Measurements from ENCODE around the gene RERE. TPM values are rescaled to one million over a fixed set of nuclear protein-coding genes. Genes with fewer than 3 reads are reported as not detected.

RERE gene
- total RNA-seq, 1 donor from 2014 or later = 76.0 TPM

DNA sequence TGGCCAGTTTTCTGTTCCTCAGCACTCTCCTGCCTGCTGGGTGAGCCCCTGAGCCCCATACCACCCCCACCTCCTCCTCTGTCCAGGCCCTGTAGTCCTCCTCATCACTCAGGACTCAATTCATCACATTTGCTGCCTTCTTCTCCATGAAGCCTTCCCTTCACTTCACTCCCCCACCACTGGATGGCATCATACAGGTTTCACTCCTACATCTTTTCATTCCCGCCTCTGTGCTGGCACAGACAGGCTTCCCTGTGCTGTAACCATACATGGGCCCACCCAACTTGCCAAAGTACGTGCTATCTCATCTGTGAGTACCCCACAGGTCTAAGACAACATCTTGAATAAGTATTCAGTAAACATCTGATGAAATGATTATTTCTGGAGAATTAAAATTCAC lies 442.6 kb downstream of the RERE start:
- intact Hi-C loops (cut with micrococcal nuclease) = no loop called here

DNA sequence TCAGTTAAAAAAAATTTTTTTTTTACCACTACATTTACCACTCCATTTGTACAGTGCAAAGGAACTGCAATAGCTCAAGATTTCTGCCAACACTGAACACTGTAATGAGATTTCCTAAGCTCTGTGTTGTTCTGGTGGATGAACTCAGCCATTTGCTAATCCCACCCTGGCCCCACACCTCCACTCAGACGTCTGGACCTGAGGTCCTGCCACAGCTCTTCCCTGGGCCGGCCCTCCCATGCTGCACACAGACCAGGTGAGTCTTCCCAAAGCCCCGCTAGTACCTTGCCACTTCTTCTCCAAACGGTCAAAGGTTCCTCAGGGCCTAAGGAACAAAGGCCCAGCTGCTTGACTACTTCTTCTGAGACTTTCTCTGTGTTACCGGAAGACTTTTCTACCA lies 443.1 kb downstream of the RERE start:
- intact Hi-C loops (cut with micrococcal nuclease) = no loop called here

DNA sequence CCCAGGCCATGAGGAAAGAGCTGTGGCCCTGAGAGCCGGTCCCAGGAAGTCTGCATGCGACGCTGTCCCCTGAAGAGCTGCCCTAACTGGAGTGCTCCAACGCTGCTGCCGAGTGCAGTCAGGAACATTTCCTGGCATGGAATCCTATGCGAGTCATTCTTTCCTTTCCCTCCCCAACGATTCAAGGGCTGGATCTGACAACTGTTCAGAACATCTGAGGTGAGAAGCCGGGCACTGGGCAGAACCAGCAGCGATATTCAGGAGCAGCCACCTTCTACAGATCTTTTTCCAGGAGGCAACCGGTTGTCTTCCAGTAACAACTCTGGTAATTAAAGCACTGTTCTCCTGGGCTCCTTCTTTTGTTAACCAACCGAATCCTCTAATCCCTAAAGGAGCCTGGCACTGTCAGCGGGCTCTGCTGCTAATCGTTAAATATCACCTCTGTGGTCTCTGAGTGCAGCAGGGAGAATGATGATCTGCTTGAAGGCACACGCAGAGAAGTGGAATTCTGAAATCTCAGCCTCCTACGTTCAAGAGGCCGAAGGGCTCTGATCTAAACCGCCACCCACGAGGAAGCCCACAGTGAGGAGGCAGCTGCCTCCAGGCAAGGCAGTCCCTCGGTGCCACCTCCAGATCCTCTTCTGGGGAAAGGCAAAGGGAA lies 443.7 kb downstream of the RERE start:
- intact Hi-C loops (cut with micrococcal nuclease) = no loop called here

DNA sequence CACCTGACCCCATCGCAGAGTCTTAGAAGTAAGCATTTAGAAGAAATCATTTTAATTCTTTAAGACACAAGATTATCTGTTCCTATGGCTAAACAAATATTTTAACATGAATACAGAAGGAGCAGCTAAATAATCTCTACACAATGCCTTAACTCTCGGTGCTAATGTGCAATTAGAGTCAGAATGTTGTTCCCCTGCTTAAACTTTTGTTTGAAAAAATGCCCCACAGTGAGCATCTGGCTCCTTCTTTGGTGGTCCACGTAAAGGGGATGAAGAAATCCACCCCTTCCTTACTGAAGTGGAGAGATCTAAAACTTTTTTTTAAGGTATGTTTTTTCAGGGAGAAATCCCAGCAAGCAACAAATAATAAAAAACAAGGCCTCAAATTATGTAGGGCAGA lies 444.3 kb downstream of the RERE start:
- intact Hi-C loops (cut with micrococcal nuclease) = no loop called here

DNA sequence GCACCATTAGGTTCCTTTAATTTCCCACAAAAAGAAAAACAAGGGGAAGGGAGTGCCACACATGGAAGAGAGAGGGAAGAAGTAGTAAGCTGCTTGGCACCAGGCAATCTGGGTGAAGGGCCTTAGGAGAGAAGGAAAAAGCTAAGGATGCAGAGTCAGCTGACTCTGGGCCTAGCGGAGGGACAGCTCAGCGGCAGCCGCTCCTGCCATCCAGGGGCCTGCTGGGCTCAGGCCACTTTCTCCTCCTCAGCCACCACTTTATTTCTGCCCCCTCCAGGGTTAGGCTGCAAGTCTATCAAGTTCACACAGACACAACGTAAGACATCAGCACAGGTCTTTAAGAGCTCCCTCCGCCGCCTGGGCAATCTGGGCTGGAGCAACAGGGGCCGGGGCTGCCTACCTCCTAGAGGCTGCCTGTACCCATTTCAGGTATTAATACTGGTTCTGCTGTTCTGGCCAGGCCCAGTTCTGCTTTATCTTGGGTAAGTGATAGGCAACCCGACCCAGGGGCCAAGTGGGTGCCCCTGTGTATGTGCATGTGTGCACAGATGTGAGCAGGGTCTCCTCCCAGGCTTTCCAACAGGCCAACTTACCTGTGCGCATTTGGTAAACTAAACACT lies 446.0 kb downstream of the RERE start:
- intact Hi-C loops (cut with micrococcal nuclease) = no loop called here

- intact Hi-C loops (cut with micrococcal nuclease) = no loop called here
Measured at GRCh38 chr1:8370905-8371315, 446.5 kb downstream of the RERE start.

DNA sequence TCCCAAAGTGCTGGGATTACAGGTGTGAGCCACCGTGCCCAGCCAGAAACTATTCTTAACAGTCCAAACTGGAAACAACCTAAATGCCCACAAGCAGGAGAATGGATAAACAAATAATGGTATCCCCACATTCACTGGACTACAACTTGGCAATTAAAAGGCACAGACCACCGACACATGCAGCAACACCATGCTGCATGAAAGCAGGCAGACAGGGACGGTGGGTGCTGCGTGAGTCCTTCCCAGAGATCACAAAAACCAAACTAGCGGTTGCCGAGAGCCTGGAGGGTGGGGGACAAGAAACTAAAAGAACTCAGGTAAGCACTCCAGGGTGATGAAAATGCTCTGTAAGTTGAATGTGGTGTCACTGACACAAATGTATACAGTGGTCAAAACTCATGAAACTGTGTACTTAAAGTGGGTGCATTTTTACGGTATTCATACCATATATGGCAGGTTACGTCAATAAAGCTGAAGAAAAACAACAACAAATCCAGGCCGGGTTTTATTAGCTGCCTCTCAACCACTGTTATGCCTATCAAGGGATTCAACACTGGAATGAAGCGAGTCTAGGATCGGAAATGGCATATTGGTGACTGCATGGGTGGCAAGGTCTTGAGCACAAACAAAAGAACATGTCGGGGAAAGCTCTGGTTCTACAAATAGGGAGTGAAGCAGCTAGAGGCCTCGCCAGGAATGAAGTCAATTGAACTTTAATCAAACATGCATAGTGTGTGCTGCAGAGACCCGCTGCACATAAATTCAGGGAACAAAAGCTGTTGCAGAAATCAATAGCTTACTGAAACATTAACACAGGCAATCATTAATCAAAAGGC lies 447.2 kb downstream of the RERE start:
- intact Hi-C loops (cut with micrococcal nuclease) = no loop called here

- intact Hi-C loops (cut with micrococcal nuclease) = no loop called here
Measured at GRCh38 chr1:8368956-8369639, 448.3 kb downstream of the RERE start.

DNA sequence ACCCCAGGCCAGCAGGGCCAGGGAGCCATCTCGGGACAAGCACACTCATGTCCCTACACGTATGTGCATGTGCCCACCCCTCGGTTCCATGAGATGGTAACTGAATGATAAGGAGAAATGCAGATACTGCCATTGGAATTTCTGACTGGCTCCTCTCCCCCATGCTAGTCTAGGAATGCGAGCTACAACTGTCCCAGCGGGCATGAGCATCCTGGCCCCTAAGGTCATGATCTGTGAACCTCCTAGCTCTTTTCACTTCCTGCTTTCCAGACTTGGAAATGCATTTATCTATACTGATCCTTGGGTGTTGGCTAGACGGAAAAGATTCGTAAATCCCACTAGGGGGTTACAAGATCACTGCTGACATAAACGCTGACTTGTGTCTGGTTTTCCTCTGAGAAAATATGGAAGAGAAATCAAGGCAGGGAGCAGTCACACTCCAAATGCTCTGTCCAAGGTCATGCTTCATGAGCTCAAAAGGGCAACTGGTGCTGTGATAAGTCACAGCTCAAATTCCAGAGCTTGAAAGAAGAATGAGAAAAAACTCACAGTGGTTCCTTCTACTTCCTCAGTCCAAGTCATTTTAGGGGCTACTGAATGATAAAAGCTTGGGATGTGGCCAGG lies 449.8 kb downstream of the RERE start:
- intact Hi-C loops (cut with micrococcal nuclease) = no loop called here

GRCh38 chr1:8365661-8366362 lies 451.6 kb downstream of the RERE start:
- intact Hi-C loops (cut with micrococcal nuclease) = no loop called here

DNA sequence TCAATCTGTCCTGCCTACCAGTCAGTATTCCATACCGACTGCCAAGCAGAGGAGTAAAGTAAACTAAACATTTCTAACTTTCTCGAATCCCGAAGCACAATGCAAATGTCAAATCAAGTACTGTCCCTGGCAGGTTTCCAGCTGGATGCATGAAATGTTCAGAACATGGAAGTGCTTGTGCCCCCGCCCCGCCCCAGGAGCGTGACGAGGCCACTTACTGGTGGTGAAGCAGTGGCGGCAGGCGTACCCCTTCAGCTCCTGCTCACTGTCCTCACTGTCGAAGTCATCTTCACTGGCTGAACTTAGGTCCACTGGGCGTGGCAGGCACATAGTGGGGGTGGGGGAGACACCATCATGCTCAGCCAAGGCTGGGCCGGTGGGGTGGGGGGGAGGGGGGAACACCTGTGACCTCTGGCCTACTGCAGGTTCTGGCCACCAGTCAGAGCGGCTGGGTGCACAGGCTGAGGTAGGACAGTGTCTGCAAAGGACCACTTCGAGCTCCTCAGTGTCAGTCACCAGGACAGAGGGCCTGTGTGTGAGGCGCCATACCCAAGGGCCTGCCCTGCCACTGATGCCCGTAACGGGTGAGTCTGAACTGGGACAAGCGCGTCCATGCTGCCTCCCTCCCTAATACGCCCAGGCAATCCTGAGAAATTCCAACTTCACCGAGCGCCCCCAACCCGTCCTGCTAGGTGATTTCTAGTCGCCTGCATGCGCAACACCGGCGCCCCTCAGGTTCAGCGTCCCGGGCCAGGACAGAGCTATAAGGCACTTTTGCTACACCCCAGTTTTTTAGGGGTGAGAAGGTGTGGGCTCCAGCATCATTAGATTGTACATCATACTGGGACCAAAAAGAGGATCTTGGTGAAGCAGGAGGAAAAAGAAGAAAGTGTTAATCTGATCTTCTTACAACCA lies 452.7 kb downstream of the RERE start:
- intact Hi-C loops (cut with micrococcal nuclease) = no loop called here

DNA sequence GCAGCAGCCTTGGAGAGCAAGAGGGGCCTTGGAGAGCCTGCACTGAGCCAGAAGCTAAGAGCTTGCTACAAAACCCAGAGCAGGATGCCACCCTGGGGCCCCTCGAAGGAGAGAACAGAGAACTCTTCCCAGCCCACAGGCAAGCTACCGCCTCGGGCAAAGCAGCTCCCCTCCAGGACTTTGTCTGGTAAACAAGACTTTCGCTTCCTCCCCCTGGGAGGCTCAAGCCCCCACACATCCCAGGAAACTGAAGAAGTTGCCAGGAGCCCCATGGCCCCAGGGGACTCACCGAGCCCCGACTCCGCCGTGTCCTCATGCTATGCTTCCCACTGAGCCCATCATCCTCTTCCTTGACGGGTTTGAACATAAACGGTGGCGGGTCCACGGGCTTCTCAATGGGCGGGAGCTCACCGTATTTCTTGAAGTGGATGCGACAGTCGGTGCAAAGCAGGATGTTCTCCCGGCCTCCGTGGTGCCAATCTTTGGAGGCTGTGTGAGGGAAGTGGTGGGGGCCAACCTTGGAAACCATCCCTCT lies 453.6 kb downstream of the RERE start:
- intact Hi-C loops (cut with micrococcal nuclease) = no loop called here

GRCh38 chr1:8363186-8363766 lies 454.2 kb downstream of the RERE start:
- intact Hi-C loops (cut with micrococcal nuclease) = no loop called here

DNA sequence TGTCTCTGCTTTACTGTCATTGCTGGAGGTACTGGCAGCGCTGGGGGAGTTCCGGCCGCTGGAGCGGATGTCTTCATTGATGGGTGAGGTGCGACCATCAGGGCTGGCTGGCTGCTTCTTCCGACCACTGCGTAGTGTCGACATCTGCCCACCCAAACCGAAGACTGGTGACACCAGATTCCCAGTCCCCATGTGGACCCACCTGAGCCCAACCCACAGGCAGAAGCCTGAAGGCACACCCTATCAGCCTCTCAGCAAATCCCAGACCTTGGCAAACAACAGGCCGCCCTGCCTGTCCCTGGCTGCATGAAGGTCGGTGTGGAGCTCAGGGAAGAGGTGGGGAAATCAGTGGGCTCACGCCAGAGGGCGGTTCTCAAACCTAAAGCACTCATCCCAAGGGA lies 454.7 kb downstream of the RERE start:
- intact Hi-C loops (cut with micrococcal nuclease) = no loop called here

GRCh38 chr1:8361198-8361849 lies 456.1 kb downstream of the RERE start:
- intact Hi-C loops (cut with micrococcal nuclease) = no loop called here

GRCh38 chr1:8360493-8361197 lies 456.8 kb downstream of the RERE start:
- intact Hi-C loops (cut with micrococcal nuclease) = no loop called here

DNA sequence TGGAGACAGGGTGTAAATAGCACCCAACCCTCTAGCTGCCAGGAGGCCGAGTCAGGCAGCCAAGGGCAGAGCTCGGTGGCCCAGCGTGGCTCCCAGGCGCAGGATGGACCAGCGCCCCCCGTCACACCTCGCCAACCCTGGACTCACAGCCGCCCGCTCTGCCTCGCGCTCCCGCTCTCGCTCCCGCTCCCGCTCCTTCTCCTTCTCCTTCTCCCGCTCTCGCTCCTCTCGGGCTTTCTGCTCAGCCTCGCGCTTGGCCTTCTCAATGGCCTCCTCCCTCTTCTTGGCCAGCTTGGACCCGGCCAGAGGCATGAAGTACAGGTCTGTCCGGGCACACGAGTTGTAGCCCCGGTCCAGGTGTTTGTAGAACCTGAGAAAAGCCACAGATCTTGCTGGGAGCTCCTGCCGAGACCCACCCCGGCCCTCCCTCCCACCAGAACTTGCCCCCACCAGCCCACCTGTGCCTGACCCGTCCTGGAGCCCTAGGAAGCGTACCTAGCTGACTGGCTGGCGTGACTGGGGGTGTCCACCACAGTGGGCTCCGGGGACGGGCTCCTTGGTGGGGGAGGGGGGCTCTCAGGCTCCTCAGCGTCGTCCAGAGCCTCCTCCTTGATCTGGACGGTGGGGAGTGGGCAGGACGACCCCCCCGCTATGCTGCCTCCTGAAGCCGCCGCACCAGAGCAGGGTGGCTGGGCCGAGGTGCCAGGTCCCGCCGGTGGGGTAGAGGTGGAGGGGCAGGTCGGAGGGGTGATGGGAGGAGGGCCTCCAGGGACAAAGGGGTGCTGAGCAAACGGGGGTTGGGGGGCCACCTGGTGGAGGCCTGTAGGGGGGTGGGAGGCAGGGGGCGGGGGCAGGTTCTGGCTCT lies 457.6 kb downstream of the RERE start:
- intact Hi-C loops (cut with micrococcal nuclease) = no loop called here
